Peyer's patch (tissue), 4 donors: ENCODE results near the gene SRPK2. TPM values are rescaled to one million over a fixed set of nuclear protein-coding genes. Genes with fewer than 3 reads are reported as not detected.
"Not testable (repeated sequence)": the region's sequence is repeated elsewhere in the genome, so short reads cannot be mapped to it uniquely, and the experiment has no call there.

Source experiments
- DNase-seq, 3 donors: peaks; one replicate each; pipeline ENCODE4 v3.0.0-alpha.2; 2017 to 2019
- H3K27ac ChIP-seq, 4 donors: fragments of 200-600 bp; sonication (generic); one replicate each; pipeline ENCODE4 v1.5.1; 2016 to 2019
- H3K27me3 ChIP-seq, 2 donors: fragments of 200-600 bp; sonication (generic); one replicate each; pipeline ENCODE4 v1.5.1; 2019
- H3K36me3 ChIP-seq, 3 donors: fragments of 200-600 bp; sonication (generic); one replicate each; pipeline ENCODE4 v1.5.1; 2016 to 2019
- H3K4me1 ChIP-seq, 4 donors: fragments of 200-600 bp; sonication (generic); one replicate each; pipeline ENCODE4 v1.5.1; 2016 to 2019
- H3K4me3 ChIP-seq, 4 donors: fragments of 200-600 bp; sonication (generic); 1 replicate in 3 of 4; 2 replicates in 1 of 4; pipeline ENCODE4 v1.5.1; 2016 to 2019; ENCODE audit warnings: mild to moderate bottlenecking in 1 of 4
- H3K9me3 ChIP-seq, 4 donors: fragments of 200-600 bp; sonication (generic); one replicate each; pipeline ENCODE4 v1.5.1; 2016 to 2019; ENCODE audit warnings: mild to moderate bottlenecking in 1 of 4
- POLR2A ChIP-seq, 2 donors: fragments of 450-650 bp; IDR thresholded peaks; one replicate each; pipeline ENCODE4 v1.5.1; 2017; ENCODE audit warnings: antibody characterized with exemption in 2 of 2, mild to moderate bottlenecking in 2 of 2, moderate library complexity in 2 of 2
- total RNA-seq, 4 donors: library from RNA; depleted of rRNA; stranded (reverse); fragments of >200 nt; gene quantifications; one replicate each; pipeline ENCODE4 v1.1.0, GENCODE V29; 2016
- TF ChIP-seq, protein P1 (sequence below), 6 experiments: fragments of 450-650 bp in 4 of 6; fragments of 200-600 bp in 2 of 6; sonication (generic) in 1 of 6; IDR thresholded peaks; one replicate each; pipeline ENCODE4 v1.5.1; 2017 to 2019; ENCODE audit warnings: antibody characterized with exemption in 6 of 6, mild to moderate bottlenecking in 3 of 6, moderate library complexity in 1 of 6

Gene SRPK2
- total RNA-seq, 4 donors from 2014 or later: 25.7 to 96.6 (median 33.6) TPM

DNA sequence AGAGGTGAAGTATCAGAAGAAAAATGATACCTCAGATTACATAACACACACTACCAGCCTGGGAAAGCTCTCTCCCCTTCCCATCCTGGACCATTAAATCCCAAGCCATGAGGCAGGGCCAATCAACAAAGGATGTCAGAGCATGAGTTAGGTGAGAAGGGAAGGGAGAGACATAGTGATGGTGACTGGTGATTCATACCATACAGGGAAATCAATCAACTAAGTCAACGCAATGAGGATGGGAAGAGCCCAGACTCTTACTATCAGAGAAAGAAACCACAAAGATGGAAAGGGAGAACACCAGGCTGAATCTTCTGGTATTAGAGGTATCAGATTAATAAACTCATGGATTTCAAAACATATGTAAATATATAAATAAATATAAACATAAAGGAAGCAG, 189.3 kb downstream of the SRPK2 start:
- H3K4me3 ChIP-seq: no peak overlapping the region

DNA sequence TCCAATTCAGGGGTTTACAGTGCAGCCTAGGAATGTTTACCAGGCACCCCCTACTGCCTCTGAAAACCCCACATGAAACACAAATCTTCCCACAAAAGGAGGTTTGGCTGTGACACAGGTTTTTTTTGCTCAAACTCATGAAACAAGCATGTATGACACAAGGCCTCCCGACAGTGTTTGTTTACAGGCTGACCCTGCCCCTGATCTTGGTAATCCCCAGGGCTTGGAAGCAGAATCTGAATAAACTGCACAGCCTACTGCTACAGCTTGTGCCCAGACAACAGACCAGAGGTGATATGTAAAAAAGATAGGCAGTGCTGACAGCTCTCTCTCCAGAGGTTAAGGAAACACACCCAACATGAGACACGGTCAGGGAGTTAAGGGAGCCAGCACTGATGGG, 190.5 kb downstream of the SRPK2 start:
- TF ChIP-seq POLR2A (IDR thresholded peaks at IDR 0.05): no peak
- Histone ChIP-seq H3K9me3 (no peaks in the 10 kb centered on the region), H3K4me3 (no peak overlapping the region), H3K4me1 (no peaks in the 10 kb centered on the region), H3K27me3 (no peaks in the 10 kb centered on the region), H3K36me3 (no peaks in the 10 kb centered on the region), H3K27ac (no peak overlapping the region)
- DNase-seq: no peak

More for the DNA sequence above, 189.3 kb downstream of the SRPK2 start:
- no peak overlapping the region for H3K27ac ChIP-seq
- no peak for DNase-seq
- no peaks in the 10 kb centered on the region for H3K27me3 ChIP-seq
- H3K9me3 ChIP-seq: no peaks in the 10 kb centered on the region
- no peak for TF ChIP-seq POLR2A (IDR thresholded peaks at IDR 0.05)
- TF ChIP-seq, protein P1, sequence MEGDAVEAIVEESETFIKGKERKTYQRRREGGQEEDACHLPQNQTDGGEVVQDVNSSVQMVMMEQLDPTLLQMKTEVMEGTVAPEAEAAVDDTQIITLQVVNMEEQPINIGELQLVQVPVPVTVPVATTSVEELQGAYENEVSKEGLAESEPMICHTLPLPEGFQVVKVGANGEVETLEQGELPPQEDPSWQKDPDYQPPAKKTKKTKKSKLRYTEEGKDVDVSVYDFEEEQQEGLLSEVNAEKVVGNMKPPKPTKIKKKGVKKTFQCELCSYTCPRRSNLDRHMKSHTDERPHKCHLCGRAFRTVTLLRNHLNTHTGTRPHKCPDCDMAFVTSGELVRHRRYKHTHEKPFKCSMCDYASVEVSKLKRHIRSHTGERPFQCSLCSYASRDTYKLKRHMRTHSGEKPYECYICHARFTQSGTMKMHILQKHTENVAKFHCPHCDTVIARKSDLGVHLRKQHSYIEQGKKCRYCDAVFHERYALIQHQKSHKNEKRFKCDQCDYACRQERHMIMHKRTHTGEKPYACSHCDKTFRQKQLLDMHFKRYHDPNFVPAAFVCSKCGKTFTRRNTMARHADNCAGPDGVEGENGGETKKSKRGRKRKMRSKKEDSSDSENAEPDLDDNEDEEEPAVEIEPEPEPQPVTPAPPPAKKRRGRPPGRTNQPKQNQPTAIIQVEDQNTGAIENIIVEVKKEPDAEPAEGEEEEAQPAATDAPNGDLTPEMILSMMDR (IDR thresholded peaks at IDR 0.05): no peak
- no peaks in the 10 kb centered on the region for H3K4me1 ChIP-seq
- no peaks in the 10 kb centered on the region for H3K36me3 ChIP-seq

GRCh38 chr7:105196473-105196872, 192.2 kb downstream of the SRPK2 start:
- H3K4me3 ChIP-seq: no peak overlapping the region
- H3K27me3 ChIP-seq: no peaks in the 10 kb centered on the region
- no peak overlapping the region for H3K27ac ChIP-seq
- no peaks in the 10 kb centered on the region for H3K36me3 ChIP-seq
- DNase-seq: no peak
- no peaks in the 10 kb centered on the region for H3K4me1 ChIP-seq
- H3K9me3 ChIP-seq: no peaks in the 10 kb centered on the region
- no peak for TF ChIP-seq POLR2A (IDR thresholded peaks at IDR 0.05)
- TF ChIP-seq, protein P1 (IDR thresholded peaks at IDR 0.05): no peak

DNA sequence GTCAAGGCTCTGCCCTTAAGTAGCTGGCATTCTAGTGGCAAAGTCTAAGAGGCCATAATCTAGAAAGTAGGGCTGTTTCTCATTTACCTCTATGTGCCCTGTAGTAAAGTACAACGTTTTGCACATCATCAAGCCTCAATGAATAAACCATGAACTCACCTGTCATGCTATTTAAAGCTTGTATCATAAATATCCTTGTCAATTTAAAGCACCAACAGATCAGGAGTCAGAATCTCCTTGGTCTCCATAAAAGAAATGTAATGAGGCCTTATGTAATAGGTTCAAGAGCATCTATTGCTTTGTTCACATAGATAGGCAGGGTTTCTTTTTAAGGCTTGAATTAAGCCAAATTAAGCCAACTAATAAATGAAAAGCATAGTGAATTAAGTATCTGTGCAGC, 192.8 kb downstream of the SRPK2 start:
- no peak for DNase-seq
- Histone ChIP-seq H3K4me1 (no peaks in the 10 kb centered on the region), H3K4me3 (no peak overlapping the region), H3K36me3 (no peaks in the 10 kb centered on the region), H3K27me3 (no peaks in the 10 kb centered on the region), H3K27ac (no peak overlapping the region), H3K9me3 (no peaks in the 10 kb centered on the region)
- TF ChIP-seq POLR2A (IDR thresholded peaks at IDR 0.05): no peak
- TF ChIP-seq, protein P1 (IDR thresholded peaks at IDR 0.05): no peak

DNA sequence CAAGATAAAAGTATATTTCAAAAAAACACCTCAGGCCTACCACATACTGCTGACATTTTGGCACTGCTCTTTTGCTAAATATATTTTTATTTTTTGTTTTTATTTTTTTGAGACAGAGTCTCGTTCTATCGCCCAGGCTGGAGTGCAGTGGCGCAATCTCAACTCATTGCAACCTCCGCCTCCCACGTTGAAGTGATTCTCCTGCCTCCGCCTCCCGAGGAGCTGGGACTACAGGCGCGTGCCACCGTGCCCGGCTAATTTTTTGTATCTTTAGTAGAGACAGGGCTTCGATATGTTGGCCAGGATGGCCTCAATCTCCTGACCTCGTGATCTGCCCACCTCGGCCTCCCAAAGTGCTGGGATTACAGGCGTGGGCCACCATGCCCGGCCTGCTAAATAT, 193.8 kb downstream of the SRPK2 start:
- H3K4me1 ChIP-seq, H3K4me3 ChIP-seq, H3K27me3 ChIP-seq, H3K36me3 ChIP-seq, H3K27ac ChIP-seq, DNase-seq, H3K9me3 ChIP-seq: not testable (repeated sequence)

DNA sequence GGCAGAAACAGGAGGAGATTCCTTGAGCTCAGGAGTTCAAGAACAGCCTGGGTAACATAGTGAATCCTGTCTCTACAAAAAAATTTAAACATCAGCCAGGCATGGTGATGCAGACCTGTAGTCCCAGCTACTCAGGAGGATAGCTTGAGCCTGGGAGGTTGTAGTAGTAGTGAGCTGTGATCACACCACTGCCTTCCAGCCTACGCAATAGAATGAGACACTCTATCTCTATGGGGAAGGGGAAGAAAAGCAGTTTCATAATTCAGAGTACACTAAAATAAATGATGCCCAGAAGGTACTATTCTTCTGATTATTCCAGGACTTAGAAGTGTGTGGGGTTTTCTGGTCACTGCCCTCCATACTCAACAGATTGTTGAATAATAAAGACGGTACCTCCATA, 197.4 kb downstream of the SRPK2 start:
- H3K36me3 ChIP-seq: no peaks in the 10 kb centered on the region
- no peaks in the 10 kb centered on the region for H3K9me3 ChIP-seq
- no peak for DNase-seq
- no peak for TF ChIP-seq POLR2A (IDR thresholded peaks at IDR 0.05)
- TF ChIP-seq, protein P1 (IDR thresholded peaks at IDR 0.05): no peak
- H3K4me1 ChIP-seq: no peaks in the 10 kb centered on the region
- no peak overlapping the region for H3K27ac ChIP-seq
- H3K27me3 ChIP-seq: no peaks in the 10 kb centered on the region
- no peak overlapping the region for H3K4me3 ChIP-seq

GRCh38 chr7:105189859-105190492, 198.7 kb downstream of the SRPK2 start:
- Histone ChIP-seq H3K27ac (no peak overlapping the region), H3K9me3 (no peaks in the 10 kb centered on the region), H3K27me3 (no peaks in the 10 kb centered on the region), H3K4me3 (no peak overlapping the region), H3K4me1 (no peaks in the 10 kb centered on the region), H3K36me3 (no peaks in the 10 kb centered on the region)
- DNase-seq: no peak
- TF ChIP-seq, protein P1 (IDR thresholded peaks at IDR 0.05): no peak
- TF ChIP-seq POLR2A (IDR thresholded peaks at IDR 0.05): no peak
